Astrocyte of the hippocampus (primary cell): ENCODE data around the gene RNF224.
"Not testable (repeated sequence)": the region's sequence is repeated elsewhere in the genome, so short reads cannot be mapped to it uniquely, and the experiment has no call there.

Experiments used
- DNase-seq: peaks from one replicate; pipeline ENCODE4 v3.0.0; 2011; ENCODE audit warnings: low read depth, low spot score

Gene RNF224

GRCh38 chr9:137228506-137228967, 1.2 kb downstream of the RNF224 start:
- no peak for DNase-seq

- no peak for DNase-seq
Observed at GRCh38 chr9:137228968-137229896, 1.9 kb downstream of the RNF224 start.

GRCh38 chr9:137229903-137230704, 2.8 kb downstream of the RNF224 start:
- DNase-seq, result no peak

GRCh38 chr9:137230705-137231371, 3.5 kb downstream of the RNF224 start, which contains the start of gene SLC34A3:
Gene SLC34A3, plus strand, starts transcription at chr9:137230901. Its CDS starts 802 bp downstream, at chr9:137231703.
- no peak for DNase-seq

- DNase-seq, result no peak
Observed at GRCh38 chr9:137231372-137232039, 4.2 kb downstream of the RNF224 start.

- DNase-seq, result no peak
Observed at GRCh38 chr9:137232101-137232500, 4.8 kb downstream of the RNF224 start.

- no peak for DNase-seq
Observed at GRCh38 chr9:137232510-137232909, 5.2 kb downstream of the RNF224 start.

GRCh38 chr9:137233143-137233980, 6.1 kb downstream of the RNF224 start:
- DNase-seq, result no peak

GRCh38 chr9:137234055-137234697, 6.9 kb downstream of the RNF224 start:
- DNase-seq, result no peak

- DNase-seq, result no peak
Observed at GRCh38 chr9:137234758-137235423, 7.6 kb downstream of the RNF224 start.

GRCh38 chr9:137235424-137236237, 8.3 kb downstream of the RNF224 start:
- DNase-seq, result no peak

- peak; percentile 92 for DNase-seq
Observed at GRCh38 chr9:137236238-137236935, 9.1 kb downstream of the RNF224 start.

GRCh38 chr9:137236936-137237421, 9.7 kb downstream of the RNF224 start:
- DNase-seq, result no peak

GRCh38 chr9:137237759-137238726, 10.7 kb downstream of the RNF224 start:
- DNase-seq, result no peak

- not testable (repeated sequence) for DNase-seq
Observed at GRCh38 chr9:137239541-137240200, 12.4 kb downstream of the RNF224 start.

- peak; percentile 90 for DNase-seq
Observed at GRCh38 chr9:137240318-137240840, 13.1 kb downstream of the RNF224 start.
